ENCODE results near the gene CCDC71L.

DNA sequence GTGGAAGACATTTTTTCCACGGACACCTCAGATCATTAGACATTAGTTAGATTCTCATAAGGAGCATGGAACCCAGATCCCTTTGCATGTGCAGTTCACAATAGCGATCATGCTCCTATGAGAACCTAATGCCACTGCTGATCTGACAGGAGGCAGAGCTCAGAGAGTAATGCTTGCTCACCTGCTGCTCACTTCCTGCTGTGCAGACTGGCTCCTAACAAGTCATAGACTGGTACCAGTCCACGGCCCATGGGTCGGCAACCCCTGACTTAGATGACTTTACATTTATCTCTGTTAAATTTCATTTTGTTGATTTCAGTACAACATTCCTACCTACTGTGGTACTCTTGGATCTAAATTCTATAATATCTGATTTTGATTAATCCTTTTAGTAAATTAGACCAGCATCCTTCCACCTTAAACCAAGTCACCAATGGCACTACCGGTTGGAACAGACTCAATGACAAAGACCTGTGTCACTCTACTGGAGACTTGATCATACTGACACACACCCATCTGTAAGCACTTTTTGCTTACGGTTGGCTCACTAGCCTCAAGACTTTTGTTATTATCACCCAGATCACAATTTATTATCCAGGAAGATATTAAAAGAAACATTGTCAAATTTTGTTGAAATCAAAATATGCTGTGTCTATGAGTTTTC is 8.0 kb upstream of the CCDC71L start:
- TF ChIP-seq, protein P1, sequence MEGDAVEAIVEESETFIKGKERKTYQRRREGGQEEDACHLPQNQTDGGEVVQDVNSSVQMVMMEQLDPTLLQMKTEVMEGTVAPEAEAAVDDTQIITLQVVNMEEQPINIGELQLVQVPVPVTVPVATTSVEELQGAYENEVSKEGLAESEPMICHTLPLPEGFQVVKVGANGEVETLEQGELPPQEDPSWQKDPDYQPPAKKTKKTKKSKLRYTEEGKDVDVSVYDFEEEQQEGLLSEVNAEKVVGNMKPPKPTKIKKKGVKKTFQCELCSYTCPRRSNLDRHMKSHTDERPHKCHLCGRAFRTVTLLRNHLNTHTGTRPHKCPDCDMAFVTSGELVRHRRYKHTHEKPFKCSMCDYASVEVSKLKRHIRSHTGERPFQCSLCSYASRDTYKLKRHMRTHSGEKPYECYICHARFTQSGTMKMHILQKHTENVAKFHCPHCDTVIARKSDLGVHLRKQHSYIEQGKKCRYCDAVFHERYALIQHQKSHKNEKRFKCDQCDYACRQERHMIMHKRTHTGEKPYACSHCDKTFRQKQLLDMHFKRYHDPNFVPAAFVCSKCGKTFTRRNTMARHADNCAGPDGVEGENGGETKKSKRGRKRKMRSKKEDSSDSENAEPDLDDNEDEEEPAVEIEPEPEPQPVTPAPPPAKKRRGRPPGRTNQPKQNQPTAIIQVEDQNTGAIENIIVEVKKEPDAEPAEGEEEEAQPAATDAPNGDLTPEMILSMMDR (conservative IDR thresholded peaks at IDR 0.05 in 1 of 2, IDR thresholded peaks at IDR 0.05 in 1 of 2; ENCODE audit: low read depth in 1 of 2, low read length in 2 of 2): no peak
- no peak for TF ChIP-seq EZH2 (IDR thresholded peaks at IDR 0.05; ENCODE audit: low read length, missing control alignments)
